Hepatocyte (in vitro differentiated cells): ENCODE results near the gene PUSL1. TPM values are rescaled to one million over a fixed set of nuclear protein-coding genes. Genes with fewer than 3 reads are reported as not detected.
A peak's percentile ranks its signal among the peaks of the same experiment; 100 is the strongest.

Experiments
- DNase-seq: peaks from one replicate; pipeline ENCODE4 v3.0.0-alpha.2; 2016; ENCODE audit warnings: low spot score
- H2AFZ ChIP-seq: fragments of 200-600 bp; sonication (generic); 2 replicates; pipeline ENCODE4 v1.6.0; 2016; ENCODE audit warnings: antibody characterized with exemption, mild to moderate bottlenecking
- H3K27ac ChIP-seq: fragments of 200-600 bp; sonication (generic); 2 replicates; pipeline ENCODE4 v1.5.1; 2016; ENCODE audit warnings: mild to moderate bottlenecking
- H3K27me3 ChIP-seq: fragments of 200-600 bp; sonication (generic); 2 replicates; pipeline ENCODE4 v1.6.1; 2016
- H3K36me3 ChIP-seq: fragments of 200-600 bp; sonication (generic); replicated peaks from 2 replicates; pipeline ENCODE4 v1.5.1; 2016; ENCODE audit warnings: low read depth; ENCODE audit not compliant: insufficient read depth
- H3K4me1 ChIP-seq: fragments of 200-600 bp; sonication (generic); 2 replicates; pipeline ENCODE4 v1.5.1; 2016; ENCODE audit warnings: mild to moderate bottlenecking, moderate library complexity; ENCODE audit not compliant: insufficient read depth
- H3K4me2 ChIP-seq: fragments of 200-600 bp; sonication (generic); 2 replicates; pipeline ENCODE4 v1.6.0; 2016
- H3K4me3 ChIP-seq: fragments of 200-600 bp; sonication (generic); 2 replicates; pipeline ENCODE4 v1.5.1; 2016; ENCODE audit warnings: mild to moderate bottlenecking
- H3K79me2 ChIP-seq: fragments of 200-600 bp; sonication (generic); 2 replicates; pipeline ENCODE4 v1.6.0; 2017; ENCODE audit warnings: mild to moderate bottlenecking
- H3K9me2 ChIP-seq: fragments of 200-600 bp; sonication (generic); replicated peaks from 2 replicates; pipeline ENCODE4 v1.6.0; 2017; ENCODE audit warnings: mild to moderate bottlenecking; ENCODE audit not compliant: insufficient read depth
- H3K9me3 ChIP-seq: fragments of 200-600 bp; sonication (generic); 2 replicates; pipeline ENCODE4 v1.5.1; 2016; ENCODE audit warnings: low read depth, mild to moderate bottlenecking
- H4K20me1 ChIP-seq: fragments of 200-600 bp; sonication (generic); 2 replicates; pipeline ENCODE4 v1.6.0; 2016; ENCODE audit warnings: mild to moderate bottlenecking; ENCODE audit not compliant: insufficient read depth, poor library complexity, severe bottlenecking
- CTCF ChIP-seq: fragments of 200-600 bp; sonication (generic); IDR thresholded peaks from 2 replicates; pipeline ENCODE4 v1.5.1; 2016; ENCODE audit warnings: antibody characterized with exemption, mild to moderate bottlenecking; ENCODE audit not compliant: poor library complexity
- EZH2 ChIP-seq: fragments of 200-600 bp; sonication (generic); IDR thresholded peaks from 2 replicates; pipeline ENCODE4 v1.6.1; 2016; ENCODE audit warnings: antibody characterized with exemption, mild to moderate bottlenecking, borderline replicate concordance
- EZH2phosphoT487 ChIP-seq: fragments of 200-600 bp; sonication (generic); IDR thresholded peaks from one replicate; pipeline ENCODE4 v1.6.1; 2018; ENCODE audit warnings: antibody characterized with exemption, mild to moderate bottlenecking, low read depth, moderate library complexity; ENCODE audit not compliant: unreplicated experiment, severe bottlenecking
- WGBS: methylation state at CpG from one replicate; pipeline ENCODE4 v1.1.6; 2016; ENCODE audit warnings: low lambda C conversion rate; ENCODE audit errors: missing lambda C conversion rate; 5-methylcytosine and 5-hydroxymethylcytosine counted together
- polyA plus RNA-seq: library from polyadenylated mRNA; unstranded; fragments of >200 nt; fragmentation: Nextera tagmentation; extraction: Ambion mirVana; gene quantifications from 2 replicates; pipeline ENCODE4 v1.2.1, GENCODE V29; 2016
- total RNA-seq: library from RNA; depleted of rRNA; stranded (reverse); fragments of >200 nt; gene quantifications from 2 replicates; pipeline ENCODE4 v1.2.3, GENCODE V29; 2014

Gene PUSL1
- total and polyA plus RNA-seq, 2 experiments from 2014 or later, result 27.7 to 37.2 TPM

- H3K9me3 ChIP-seq, result no peaks in the 10 kb centered on the region
- H2AFZ ChIP-seq, result no peak overlapping the region
- no peaks in the 10 kb centered on the region for H3K36me3 ChIP-seq
- H3K9me2 ChIP-seq, result no peaks in the 10 kb centered on the region
- H3K4me1 ChIP-seq, result peaks cover 39% of the 10 kb centered on the region
- 94% methylated on average over 12 of the region's 12 CpGs for WGBS
- peak overlapping the region; percentile 57 for H3K4me2 ChIP-seq
- H3K27ac ChIP-seq, result no peak overlapping the region
- peaks cover 63% of the 10 kb centered on the region for H3K79me2 ChIP-seq
- DNase-seq, result no peak
- TF ChIP-seq EZH2 (no peak), EZH2phosphoT487 (no peak), CTCF (no peak)
- H3K4me3 ChIP-seq, result no peak overlapping the region
- H3K27me3 ChIP-seq, result no peaks in the 10 kb centered on the region
- H4K20me1 ChIP-seq, result peaks cover 42% of the 10 kb centered on the region
These were observed 37.6 kb downstream of the PUSL1 start for GRCh38 chr1:1345860-1346500.

DNA sequence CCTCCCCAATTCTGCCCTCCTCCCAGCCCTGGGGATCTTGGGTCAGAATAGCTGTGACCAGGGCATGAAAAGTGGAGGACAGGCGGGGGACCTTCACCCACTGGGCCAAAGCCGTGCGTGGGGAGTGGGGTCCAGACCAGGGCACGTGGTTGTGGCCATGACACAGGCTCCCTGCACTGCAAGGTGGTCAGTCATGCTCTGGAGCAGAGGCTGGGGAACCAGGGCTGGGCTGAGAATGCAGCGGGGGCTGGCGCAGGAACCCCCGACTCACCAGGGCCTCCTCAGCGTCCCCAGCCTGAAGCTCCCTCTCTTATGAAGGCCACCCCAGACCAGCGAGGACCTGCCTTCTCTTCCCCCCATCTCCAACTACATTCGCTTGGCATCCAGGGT lies 38.1 kb downstream of the PUSL1 start:
- H2AFZ ChIP-seq, result no peak overlapping the region
- no peak for TF ChIP-seq CTCF
- no peak for TF ChIP-seq EZH2
- no peak for TF ChIP-seq EZH2phosphoT487
- no peaks in the 10 kb centered on the region for H3K27me3 ChIP-seq
- no peaks in the 10 kb centered on the region for H3K36me3 ChIP-seq
- H3K79me2 ChIP-seq, result peaks cover 63% of the 10 kb centered on the region
- no peaks in the 10 kb centered on the region for H3K9me2 ChIP-seq
- H3K4me3 ChIP-seq, result no peak overlapping the region
- no peak overlapping the region for H3K27ac ChIP-seq
- H3K4me1 ChIP-seq, result peaks cover 39% of the 10 kb centered on the region
- H4K20me1 ChIP-seq, result peaks cover 42% of the 10 kb centered on the region
- no peak for DNase-seq
- H3K9me3 ChIP-seq, result no peaks in the 10 kb centered on the region
- peak overlapping the region; percentile 99 for H3K4me2 ChIP-seq
- WGBS, result 95% methylated on average over 10 of the region's 10 CpGs

- H3K4me3 ChIP-seq, result no peak overlapping the region
- DNase-seq, result no peak
- peak overlapping the region; percentile 46 for H3K27ac ChIP-seq
- H3K9me3 ChIP-seq, result no peaks in the 10 kb centered on the region
- no peaks in the 10 kb centered on the region for H3K9me2 ChIP-seq
- no peaks in the 10 kb centered on the region for H3K36me3 ChIP-seq
- TF ChIP-seq CTCF, result no peak
- no peak for TF ChIP-seq EZH2phosphoT487
- TF ChIP-seq EZH2, result no peak
- no peaks in the 10 kb centered on the region for H3K27me3 ChIP-seq
- no peak overlapping the region for H2AFZ ChIP-seq
- 92% methylated on average over 10 of the region's 10 CpGs for WGBS
- peaks cover 42% of the 10 kb centered on the region for H4K20me1 ChIP-seq
- H3K4me1 ChIP-seq, result peaks cover 39% of the 10 kb centered on the region
- peaks cover 63% of the 10 kb centered on the region for H3K79me2 ChIP-seq
- H3K4me2 ChIP-seq, result peak overlapping the region; percentile 99
These were observed 38.7 kb downstream of the PUSL1 start for GRCh38 chr1:1347026-1347595.
